MM.1S (cell line): Measurements from ENCODE around the gene GBF1.

ENCODE experiments used
- DNase-seq: peaks from one replicate; pipeline ENCODE4 v3.0.0-alpha.2; 2015
- H2AFZ ChIP-seq: fragments of 300-600 bp; sonication (generic); 2 replicates; pipeline ENCODE4 v1.6.0; 2016; ENCODE audit warnings: antibody characterized with exemption, low read length
- H3F3A ChIP-seq: fragments of 300-600 bp; sonication (generic); 2 replicates; pipeline ENCODE4 v1.6.1; 2016; ENCODE audit warnings: mild to moderate bottlenecking, antibody characterized with exemption, low read length, moderate library complexity, mixed read lengths; ENCODE audit not compliant: insufficient read depth
- H3K27ac ChIP-seq: fragments of 300-600 bp; sonication (generic); 2 replicates; pipeline ENCODE4 v1.5.1; 2016; ENCODE audit warnings: mild to moderate bottlenecking, low read length
- H3K27me3 ChIP-seq: fragments of 300-600 bp; sonication (generic); replicated peaks from 2 replicates; pipeline ENCODE4 v1.6.0; 2016; ENCODE audit warnings: low read length; ENCODE audit not compliant: insufficient read depth
- H3K36me3 ChIP-seq: fragments of 300-600 bp; sonication (generic); replicated peaks from 2 replicates; pipeline ENCODE4 v1.6.1; 2016; ENCODE audit warnings: mild to moderate bottlenecking, low read length, mixed read lengths; ENCODE audit not compliant: insufficient read depth
- H3K4me1 ChIP-seq: fragments of 300-600 bp; sonication (generic); 2 replicates; pipeline ENCODE4 v1.6.1; 2016; ENCODE audit warnings: low read length, mixed read lengths
- H3K4me2 ChIP-seq: fragments of 300-600 bp; sonication (generic); 2 replicates; pipeline ENCODE4 v1.6.0; 2016; ENCODE audit warnings: low read depth, low read length
- H3K4me3 ChIP-seq: fragments of 300-600 bp; sonication (generic); 2 replicates; pipeline ENCODE4 v1.5.1; 2016; ENCODE audit warnings: low read length, mixed read lengths
- H3K79me2 ChIP-seq: fragments of 300-600 bp; sonication (generic); 2 replicates; pipeline ENCODE4 v1.6.1; 2016; ENCODE audit warnings: mixed run types, low read length, mixed read lengths
- H3K9ac ChIP-seq: fragments of 300-600 bp; sonication (generic); 2 replicates; pipeline ENCODE4 v1.6.1; 2016; ENCODE audit warnings: low read length, mixed read lengths
- H3K9me2 ChIP-seq: fragments of 300-600 bp; sonication (generic); replicated peaks from 2 replicates; pipeline ENCODE4 v1.6.1; 2016; ENCODE audit warnings: mild to moderate bottlenecking, low read length, mixed read lengths; ENCODE audit not compliant: insufficient read depth
- H3K9me3 ChIP-seq: fragments of 300-600 bp; sonication (generic); replicated peaks from 2 replicates; pipeline ENCODE4 v1.6.1; 2016; ENCODE audit warnings: mild to moderate bottlenecking, low read length, mixed read lengths; ENCODE audit not compliant: insufficient read depth
- H4K20me1 ChIP-seq: fragments of 300-600 bp; sonication (generic); 2 replicates; pipeline ENCODE4 v1.6.1; 2016; ENCODE audit warnings: mild to moderate bottlenecking, low read length, moderate library complexity, mixed read lengths; ENCODE audit not compliant: insufficient read depth
- EZH2 ChIP-seq: fragments of 300-600 bp; sonication (generic); optimal IDR thresholded peaks from 2 replicates; pipeline ENCODE3; 2017; ENCODE audit warnings: low read depth, mild to moderate bottlenecking, antibody characterized with exemption, low read length, mixed read lengths
- EZH2phosphoT487 ChIP-seq: fragments of 300-600 bp; sonication (generic); IDR thresholded peaks from 2 replicates; pipeline ENCODE4 v1.6.1; 2018; ENCODE audit warnings: antibody characterized with exemption, low read length
- TF ChIP-seq, protein P1 (sequence below): fragments of 300-600 bp; sonication (generic); IDR thresholded peaks from 2 replicates; pipeline ENCODE4 v1.5.1; 2016; ENCODE audit warnings: antibody characterized with exemption, low read length, mixed read lengths

The GBF1 gene

GRCh38 chr10:102227050-102227449, 18.3 kb upstream of the GBF1 start:
- Histone ChIP-seq H3K4me1 (peaks cover 9% of the 10 kb centered on the region), H2AFZ (no peak overlapping the region), H3K79me2 (no peaks in the 10 kb centered on the region), H3K27me3 (peaks cover 38% of the 10 kb centered on the region), H3K9me2 (no peaks in the 10 kb centered on the region), H3F3A (no peaks in the 10 kb centered on the region), H3K4me2 (no peak overlapping the region), H3K27ac (no peak overlapping the region), H3K36me3 (no peaks in the 10 kb centered on the region), H3K9me3 (no peaks in the 10 kb centered on the region), H4K20me1 (no peaks in the 10 kb centered on the region), H3K9ac (no peak overlapping the region), H3K4me3 (no peak overlapping the region)
- DNase-seq = no peak
- TF ChIP-seq, protein P1, sequence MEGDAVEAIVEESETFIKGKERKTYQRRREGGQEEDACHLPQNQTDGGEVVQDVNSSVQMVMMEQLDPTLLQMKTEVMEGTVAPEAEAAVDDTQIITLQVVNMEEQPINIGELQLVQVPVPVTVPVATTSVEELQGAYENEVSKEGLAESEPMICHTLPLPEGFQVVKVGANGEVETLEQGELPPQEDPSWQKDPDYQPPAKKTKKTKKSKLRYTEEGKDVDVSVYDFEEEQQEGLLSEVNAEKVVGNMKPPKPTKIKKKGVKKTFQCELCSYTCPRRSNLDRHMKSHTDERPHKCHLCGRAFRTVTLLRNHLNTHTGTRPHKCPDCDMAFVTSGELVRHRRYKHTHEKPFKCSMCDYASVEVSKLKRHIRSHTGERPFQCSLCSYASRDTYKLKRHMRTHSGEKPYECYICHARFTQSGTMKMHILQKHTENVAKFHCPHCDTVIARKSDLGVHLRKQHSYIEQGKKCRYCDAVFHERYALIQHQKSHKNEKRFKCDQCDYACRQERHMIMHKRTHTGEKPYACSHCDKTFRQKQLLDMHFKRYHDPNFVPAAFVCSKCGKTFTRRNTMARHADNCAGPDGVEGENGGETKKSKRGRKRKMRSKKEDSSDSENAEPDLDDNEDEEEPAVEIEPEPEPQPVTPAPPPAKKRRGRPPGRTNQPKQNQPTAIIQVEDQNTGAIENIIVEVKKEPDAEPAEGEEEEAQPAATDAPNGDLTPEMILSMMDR = no peak
- TF ChIP-seq EZH2 (no peak), EZH2phosphoT487 (no peak)

DNA sequence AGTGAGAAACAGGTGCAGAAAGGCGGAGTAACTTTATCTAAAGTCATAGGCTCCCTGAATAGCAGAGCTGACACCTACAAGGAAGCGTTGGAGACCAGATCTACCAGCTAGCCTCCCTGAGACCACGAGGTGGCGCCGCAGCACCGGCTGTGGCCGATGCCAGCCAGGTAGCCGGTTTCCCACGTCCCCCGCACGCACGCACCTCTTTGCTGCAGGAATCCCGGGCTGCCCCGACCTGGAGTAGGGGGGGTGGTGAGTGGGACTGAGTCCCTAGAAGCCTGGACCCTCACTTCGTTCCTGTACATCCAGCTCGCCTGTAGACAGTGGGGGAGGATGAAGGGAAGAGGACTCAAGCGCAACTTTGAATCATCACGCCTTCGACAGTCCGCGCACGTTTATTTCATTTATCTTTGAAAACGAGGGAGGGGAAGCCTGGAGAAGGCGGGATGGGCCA, 15.5 kb upstream of the GBF1 start:
- H3K4me2 ChIP-seq = peak overlapping the region; percentile 76
- H3K9me3 ChIP-seq = no peaks in the 10 kb centered on the region
- peak overlapping the region; percentile 29; the same call in 1 of the 2 replicates for H2AFZ ChIP-seq
- DNase-seq = peak; percentile 83
- no peaks in the 10 kb centered on the region for H3F3A ChIP-seq
- H3K4me3 ChIP-seq = peak overlapping the region; percentile 37
- H3K27me3 ChIP-seq = peaks cover 38% of the 10 kb centered on the region
- TF ChIP-seq EZH2 = no peak
- TF ChIP-seq EZH2phosphoT487 = no peak
- TF ChIP-seq, protein P1 = peak; percentile 97
- H3K9ac ChIP-seq = no peak overlapping the region
- H3K9me2 ChIP-seq = no peaks in the 10 kb centered on the region
- peaks cover 9% of the 10 kb centered on the region for H3K4me1 ChIP-seq
- no peaks in the 10 kb centered on the region for H3K36me3 ChIP-seq
- no peak overlapping the region for H3K27ac ChIP-seq
- no peaks in the 10 kb centered on the region for H3K79me2 ChIP-seq
- H4K20me1 ChIP-seq = no peaks in the 10 kb centered on the region

- Histone ChIP-seq H3K9ac (no peak overlapping the region), H3K79me2 (no peaks in the 10 kb centered on the region), H2AFZ (peak overlapping the region; percentile 62), H3K9me3 (no peaks in the 10 kb centered on the region), H3K4me1 (peaks cover 9% of the 10 kb centered on the region), H3K4me2 (peak overlapping the region; percentile 76), H3K36me3 (no peaks in the 10 kb centered on the region), H4K20me1 (no peaks in the 10 kb centered on the region), H3K27ac (no peak overlapping the region), H3K27me3 (peaks cover 38% of the 10 kb centered on the region), H3K4me3 (peak overlapping the region; percentile 45), H3K9me2 (no peaks in the 10 kb centered on the region), H3F3A (no peaks in the 10 kb centered on the region)
- TF ChIP-seq EZH2phosphoT487 = no peak
- no peak for TF ChIP-seq EZH2
- TF ChIP-seq, protein P1 = no peak
- DNase-seq = no peak
Observed at GRCh38 chr10:102230264-102230860, 15.0 kb upstream of the GBF1 start.
